ENCODE measurements around the gene ZBTB9.

Gene ZBTB9

DNA sequence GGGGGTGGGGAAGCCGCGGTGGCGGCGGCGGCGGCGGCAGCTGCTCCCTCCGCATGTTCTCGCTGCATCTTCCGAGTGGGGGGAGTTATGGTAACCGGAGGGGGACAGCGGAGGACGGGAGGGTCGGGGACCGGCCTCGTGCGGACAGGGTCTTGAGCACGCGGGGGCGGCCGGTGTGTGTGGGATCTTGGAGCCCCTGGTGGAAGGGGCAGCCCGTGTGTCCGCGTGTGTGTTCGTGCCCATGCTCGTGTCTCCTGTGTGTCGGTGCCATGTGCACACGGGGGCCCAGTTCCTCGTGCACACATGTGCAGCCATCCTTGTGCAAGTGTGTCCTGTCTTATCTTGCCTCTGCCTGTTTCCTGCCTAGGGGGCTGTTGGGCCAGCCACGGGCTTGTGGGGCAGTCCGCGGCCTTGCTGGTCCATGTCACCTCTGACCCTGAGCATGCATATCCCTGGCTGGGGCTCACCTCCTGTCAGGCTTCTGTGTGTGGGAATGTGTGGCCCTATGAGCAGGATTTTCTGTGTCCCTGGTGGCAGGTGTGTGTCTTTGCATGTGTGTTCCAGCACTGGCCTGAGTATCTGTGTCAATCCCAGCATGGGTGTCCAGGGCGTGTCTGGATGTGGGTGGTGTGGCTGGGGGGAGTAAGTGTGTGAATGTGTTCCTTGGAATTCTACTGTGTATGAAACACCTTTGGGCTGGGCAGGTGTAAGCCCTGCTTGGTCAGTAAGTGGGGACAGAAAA is 26.0 kb upstream of the ZBTB9 start:
- TF ChIP-seq CTCF (IDR thresholded peaks at IDR 0.05; ENCODE audit: low read length) (peak; percentile 54), EZH2 (IDR thresholded peaks at IDR 0.05; ENCODE audit: borderline replicate concordance, low read length) (no peak)
- Histone ChIP-seq H3K79me2 (ENCODE audit: insufficient read depth, low read length) (no peaks in the 10 kb centered on the region), H3K27ac (ENCODE audit: low read depth, low read length, poor library complexity, severe bottlenecking) (peak overlapping the region; percentile 60)

DNA sequence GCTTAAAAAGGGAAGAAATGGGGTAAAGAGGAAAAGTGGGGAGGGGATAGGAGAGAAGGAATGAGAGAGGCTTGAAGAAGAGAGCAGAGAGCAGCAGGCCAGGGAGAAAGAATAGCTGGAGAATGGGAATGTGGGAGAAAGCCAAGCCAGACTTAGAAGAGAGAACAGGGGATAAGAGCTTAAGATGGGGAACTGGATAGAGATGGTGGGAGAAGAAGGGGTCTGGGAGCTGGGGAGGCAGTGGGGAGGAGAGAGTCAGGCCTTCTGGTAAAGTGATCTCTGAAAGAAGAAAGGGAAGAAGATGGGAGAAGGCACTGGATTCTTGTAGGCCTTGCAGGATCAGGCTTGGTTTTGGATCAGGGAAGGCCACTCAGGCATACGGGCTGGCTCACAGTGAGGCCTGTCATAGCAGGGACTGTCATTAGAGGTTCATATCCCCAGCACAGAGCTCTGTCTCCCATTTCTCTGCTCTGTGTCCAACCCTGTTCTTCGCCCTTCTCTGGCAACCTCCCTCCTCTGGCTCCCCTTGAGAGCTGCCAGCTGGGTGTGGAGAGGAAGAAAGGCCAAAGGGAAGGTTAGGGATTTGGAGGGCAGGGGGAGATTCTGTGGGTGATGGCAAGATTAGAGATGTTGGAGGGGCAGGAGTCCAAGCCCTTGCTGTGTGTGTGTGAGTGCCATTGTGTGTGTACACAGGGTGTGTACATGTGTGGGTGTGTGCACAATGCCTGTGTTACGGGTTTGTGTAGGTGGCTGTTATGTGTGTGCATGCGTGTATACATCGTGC is 25.2 kb upstream of the ZBTB9 start:
- Histone ChIP-seq H3K4me1 (ENCODE audit: insufficient read depth, low read length, severe bottlenecking) (peaks cover 69% of the 10 kb centered on the region), H3K9ac (ENCODE audit: low read length) (peak overlapping the region; percentile 59; the same call in 1 of the 2 replicates), H3K36me3 (ENCODE audit: insufficient read depth, low read length) (no peaks in the 10 kb centered on the region), H4K20me1 (ENCODE audit: insufficient read depth, low read length) (no peaks in the 10 kb centered on the region), H3K4me2 (ENCODE audit: low read length) (peak overlapping the region; percentile 80), H2AFZ (ENCODE audit: low read length) (no peak overlapping the region), H3K27ac (ENCODE audit: low read depth, low read length, poor library complexity, severe bottlenecking) (peak overlapping the region; percentile 60), H3K4me3 (ENCODE audit: low read depth, low read length, poor library complexity, severe bottlenecking) (peak overlapping the region; percentile 64), H3K9me2 (ENCODE audit: low read depth, low read length) (no peaks in the 10 kb centered on the region), H3K79me2 (ENCODE audit: insufficient read depth, low read length) (no peaks in the 10 kb centered on the region), H3F3A (ENCODE audit: insufficient read depth, low read length) (0 out of 2 replicates have a peak, but pooled peaks cover 5% of the 10 kb centered on the region), H3K9me3 (ENCODE audit: low read length) (no peaks in the 10 kb centered on the region), H3K27me3 (ENCODE audit: insufficient read depth, low read length) (no peaks in the 10 kb centered on the region)
- TF ChIP-seq EZH2 (IDR thresholded peaks at IDR 0.05; ENCODE audit: borderline replicate concordance, low read length), result no peak
- no peak for TF ChIP-seq CTCF (IDR thresholded peaks at IDR 0.05; ENCODE audit: low read length)

More for the DNA sequence above, 26.0 kb upstream of the ZBTB9 start:
- Histone ChIP-seq H3K9ac (ENCODE audit: low read length) (peak overlapping the region; percentile 59), H4K20me1 (ENCODE audit: insufficient read depth, low read length) (no peaks in the 10 kb centered on the region), H3K4me3 (ENCODE audit: low read depth, low read length, poor library complexity, severe bottlenecking) (peak overlapping the region; percentile 64), H3K36me3 (ENCODE audit: insufficient read depth, low read length) (no peaks in the 10 kb centered on the region), H3K9me3 (ENCODE audit: low read length) (no peaks in the 10 kb centered on the region), H3K4me1 (ENCODE audit: insufficient read depth, low read length, severe bottlenecking) (peaks cover 69% of the 10 kb centered on the region), H3K9me2 (ENCODE audit: low read depth, low read length) (no peaks in the 10 kb centered on the region), H3K4me2 (ENCODE audit: low read length) (peak overlapping the region; percentile 80), H2AFZ (ENCODE audit: low read length) (no peak overlapping the region), H3F3A (ENCODE audit: insufficient read depth, low read length) (0 out of 2 replicates have a peak, but pooled peaks cover 5% of the 10 kb centered on the region), H3K27me3 (ENCODE audit: insufficient read depth, low read length) (no peaks in the 10 kb centered on the region)

DNA sequence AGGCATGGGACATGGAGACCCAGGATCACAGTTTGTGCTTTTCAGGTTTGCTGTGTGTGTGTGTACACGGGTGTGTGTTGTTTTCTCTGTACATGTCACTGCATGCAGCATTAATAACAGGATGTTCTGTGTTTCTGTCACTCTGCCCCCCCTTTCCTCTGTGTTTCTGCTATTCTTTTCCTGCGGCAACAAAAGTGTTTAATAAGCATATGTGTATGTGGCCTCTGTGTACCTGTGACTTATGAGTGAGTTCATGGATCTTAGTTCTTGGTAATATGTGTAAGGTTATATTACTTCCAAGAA is 24.7 kb upstream of the ZBTB9 start:
- peak overlapping the region; percentile 64 for H3K4me3 ChIP-seq (ENCODE audit: low read depth, low read length, poor library complexity, severe bottlenecking)
- H3F3A ChIP-seq (ENCODE audit: insufficient read depth, low read length), result 0 out of 2 replicates have a peak, but pooled peaks cover 5% of the 10 kb centered on the region
- H3K79me2 ChIP-seq (ENCODE audit: insufficient read depth, low read length), result no peaks in the 10 kb centered on the region
- no peaks in the 10 kb centered on the region for H3K9me2 ChIP-seq (ENCODE audit: low read depth, low read length)
- H3K9me3 ChIP-seq (ENCODE audit: low read length), result no peaks in the 10 kb centered on the region
- H3K4me1 ChIP-seq (ENCODE audit: insufficient read depth, low read length, severe bottlenecking), result peaks cover 69% of the 10 kb centered on the region
- H3K27me3 ChIP-seq (ENCODE audit: insufficient read depth, low read length), result no peaks in the 10 kb centered on the region
- H3K27ac ChIP-seq (ENCODE audit: low read depth, low read length, poor library complexity, severe bottlenecking), result peak overlapping the region; percentile 60
- H2AFZ ChIP-seq (ENCODE audit: low read length), result no peak overlapping the region
- no peaks in the 10 kb centered on the region for H4K20me1 ChIP-seq (ENCODE audit: insufficient read depth, low read length)
- H3K9ac ChIP-seq (ENCODE audit: low read length), result no peak overlapping the region; the same call in 1 of the 2 replicates
- peak overlapping the region; percentile 80 for H3K4me2 ChIP-seq (ENCODE audit: low read length)
- no peaks in the 10 kb centered on the region for H3K36me3 ChIP-seq (ENCODE audit: insufficient read depth, low read length)
- TF ChIP-seq CTCF (IDR thresholded peaks at IDR 0.05; ENCODE audit: low read length), result no peak
- no peak for TF ChIP-seq EZH2 (IDR thresholded peaks at IDR 0.05; ENCODE audit: borderline replicate concordance, low read length)

Measured in OCI-LY1 (cell line).